ENCODE data around the gene KRTAP5-2.

KRTAP5-2 gene

GRCh38 chr11:1560002-1560648 is 38.0 kb downstream of the KRTAP5-2 start:
- Histone ChIP-seq H3K9me3 (ENCODE audit: control insufficient read depth, insufficient read depth, low read length) (no peaks in the 10 kb centered on the region), H3K4me1 (ENCODE audit: control insufficient read depth, insufficient read depth, low read length) (peaks cover 34% of the 10 kb centered on the region), H3K9ac (ENCODE audit: low read depth, low read length) (no peak overlapping the region), H3K27me3 (ENCODE audit: control insufficient read depth, insufficient read depth, low read length) (peaks cover 30% of the 10 kb centered on the region; the same call in 1 of the 2 replicates), H3K4me3 (ENCODE audit: low read depth, low read length) (no peak overlapping the region), H3K27ac (ENCODE audit: low read depth, low read length) (no peak overlapping the region), H3K36me3 (ENCODE audit: control insufficient read depth, insufficient read depth, low read length) (0 out of 2 replicates have a peak, but pooled peaks cover 2% of the 10 kb centered on the region)

GRCh38 chr11:1559111-1559951 is 38.8 kb downstream of the KRTAP5-2 start:
- Histone ChIP-seq H3K36me3 (ENCODE audit: control insufficient read depth, insufficient read depth, low read length) (0 out of 2 replicates have a peak, but pooled peaks cover 2% of the 10 kb centered on the region), H3K9me3 (ENCODE audit: control insufficient read depth, insufficient read depth, low read length) (no peaks in the 10 kb centered on the region), H3K4me3 (ENCODE audit: low read depth, low read length) (no peak overlapping the region), H3K27ac (ENCODE audit: low read depth, low read length) (no peak overlapping the region), H3K27me3 (ENCODE audit: control insufficient read depth, insufficient read depth, low read length) (peaks cover 32% of the 10 kb centered on the region; the same call in 1 of the 2 replicates), H3K9ac (ENCODE audit: low read depth, low read length) (no peak overlapping the region), H3K4me1 (ENCODE audit: control insufficient read depth, insufficient read depth, low read length) (peaks cover 32% of the 10 kb centered on the region)

GRCh38 chr11:1558775-1559110 is 39.4 kb downstream of the KRTAP5-2 start:
- Histone ChIP-seq H3K36me3 (ENCODE audit: control insufficient read depth, insufficient read depth, low read length) (0 out of 2 replicates have a peak, but pooled peaks cover 2% of the 10 kb centered on the region), H3K4me3 (ENCODE audit: low read depth, low read length) (no peak overlapping the region), H3K9ac (ENCODE audit: low read depth, low read length) (no peak overlapping the region), H3K9me3 (ENCODE audit: control insufficient read depth, insufficient read depth, low read length) (no peaks in the 10 kb centered on the region), H3K27me3 (ENCODE audit: control insufficient read depth, insufficient read depth, low read length) (peaks cover 32% of the 10 kb centered on the region; the same call in 1 of the 2 replicates), H3K27ac (ENCODE audit: low read depth, low read length) (no peak overlapping the region), H3K4me1 (ENCODE audit: control insufficient read depth, insufficient read depth, low read length) (peaks cover 28% of the 10 kb centered on the region)

GRCh38 chr11:1557904-1558774 is 40.0 kb downstream of the KRTAP5-2 start:
- no peaks in the 10 kb centered on the region for H3K9me3 ChIP-seq (ENCODE audit: control insufficient read depth, insufficient read depth, low read length)
- H3K36me3 ChIP-seq (ENCODE audit: control insufficient read depth, insufficient read depth, low read length): 0 out of 2 replicates have a peak, but pooled peaks cover 2% of the 10 kb centered on the region
- no peak overlapping the region for H3K9ac ChIP-seq (ENCODE audit: low read depth, low read length)
- H3K4me3 ChIP-seq (ENCODE audit: low read depth, low read length): no peak overlapping the region
- peaks cover 32% of the 10 kb centered on the region; the same call in 1 of the 2 replicates for H3K27me3 ChIP-seq (ENCODE audit: control insufficient read depth, insufficient read depth, low read length)
- H3K4me1 ChIP-seq (ENCODE audit: control insufficient read depth, insufficient read depth, low read length): peaks cover 28% of the 10 kb centered on the region
- H3K27ac ChIP-seq (ENCODE audit: low read depth, low read length): no peak overlapping the region

GRCh38 chr11:1557051-1557884 is 40.8 kb downstream of the KRTAP5-2 start:
- Histone ChIP-seq H3K27me3 (ENCODE audit: control insufficient read depth, insufficient read depth, low read length) (peaks cover 34% of the 10 kb centered on the region; the same call in 1 of the 2 replicates), H3K9ac (ENCODE audit: low read depth, low read length) (no peak overlapping the region), H3K27ac (ENCODE audit: low read depth, low read length) (no peak overlapping the region), H3K36me3 (ENCODE audit: control insufficient read depth, insufficient read depth, low read length) (no peaks in the 10 kb centered on the region), H3K4me1 (ENCODE audit: control insufficient read depth, insufficient read depth, low read length) (peaks cover 28% of the 10 kb centered on the region), H3K9me3 (ENCODE audit: control insufficient read depth, insufficient read depth, low read length) (no peaks in the 10 kb centered on the region), H3K4me3 (ENCODE audit: low read depth, low read length) (no peak overlapping the region)

- Histone ChIP-seq H3K9me3 (ENCODE audit: control insufficient read depth, insufficient read depth, low read length) (no peaks in the 10 kb centered on the region), H3K4me3 (ENCODE audit: low read depth, low read length) (no peak overlapping the region), H3K27ac (ENCODE audit: low read depth, low read length) (no peak overlapping the region), H3K9ac (ENCODE audit: low read depth, low read length) (no peak overlapping the region), H3K4me1 (ENCODE audit: control insufficient read depth, insufficient read depth, low read length) (peaks cover 28% of the 10 kb centered on the region), H3K36me3 (ENCODE audit: control insufficient read depth, insufficient read depth, low read length) (no peaks in the 10 kb centered on the region), H3K27me3 (ENCODE audit: control insufficient read depth, insufficient read depth, low read length) (peaks cover 34% of the 10 kb centered on the region; the same call in 1 of the 2 replicates)
Measured at GRCh38 chr11:1556278-1556902, 41.7 kb downstream of the KRTAP5-2 start.

- no peak overlapping the region for H3K9ac ChIP-seq (ENCODE audit: low read depth, low read length)
- no peaks in the 10 kb centered on the region for H3K36me3 ChIP-seq (ENCODE audit: control insufficient read depth, insufficient read depth, low read length)
- peaks cover 34% of the 10 kb centered on the region; the same call in 1 of the 2 replicates for H3K27me3 ChIP-seq (ENCODE audit: control insufficient read depth, insufficient read depth, low read length)
- H3K4me1 ChIP-seq (ENCODE audit: control insufficient read depth, insufficient read depth, low read length): peaks cover 28% of the 10 kb centered on the region
- no peak overlapping the region for H3K27ac ChIP-seq (ENCODE audit: low read depth, low read length)
- H3K9me3 ChIP-seq (ENCODE audit: control insufficient read depth, insufficient read depth, low read length): no peaks in the 10 kb centered on the region
- H3K4me3 ChIP-seq (ENCODE audit: low read depth, low read length): no peak overlapping the region
Measured at GRCh38 chr11:1555713-1556153, 42.4 kb downstream of the KRTAP5-2 start.

- no peak overlapping the region for H3K4me3 ChIP-seq (ENCODE audit: low read depth, low read length)
- H3K9me3 ChIP-seq (ENCODE audit: control insufficient read depth, insufficient read depth, low read length): no peaks in the 10 kb centered on the region
- no peak overlapping the region for H3K9ac ChIP-seq (ENCODE audit: low read depth, low read length)
- peaks cover 36% of the 10 kb centered on the region for H3K27me3 ChIP-seq (ENCODE audit: control insufficient read depth, insufficient read depth, low read length)
- peaks cover 28% of the 10 kb centered on the region for H3K4me1 ChIP-seq (ENCODE audit: control insufficient read depth, insufficient read depth, low read length)
- no peaks in the 10 kb centered on the region for H3K36me3 ChIP-seq (ENCODE audit: control insufficient read depth, insufficient read depth, low read length)
- no peak overlapping the region for H3K27ac ChIP-seq (ENCODE audit: low read depth, low read length)
Measured at GRCh38 chr11:1554981-1555712, 42.9 kb downstream of the KRTAP5-2 start.

- no peaks in the 10 kb centered on the region for H3K9me3 ChIP-seq (ENCODE audit: control insufficient read depth, insufficient read depth, low read length)
- no peak overlapping the region for H3K9ac ChIP-seq (ENCODE audit: low read depth, low read length)
- peaks cover 44% of the 10 kb centered on the region for H3K27me3 ChIP-seq (ENCODE audit: control insufficient read depth, insufficient read depth, low read length)
- peaks cover 23% of the 10 kb centered on the region for H3K4me1 ChIP-seq (ENCODE audit: control insufficient read depth, insufficient read depth, low read length)
- H3K36me3 ChIP-seq (ENCODE audit: control insufficient read depth, insufficient read depth, low read length): no peaks in the 10 kb centered on the region
- H3K4me3 ChIP-seq (ENCODE audit: low read depth, low read length): no peak overlapping the region
- no peak overlapping the region for H3K27ac ChIP-seq (ENCODE audit: low read depth, low read length)
Measured at GRCh38 chr11:1553808-1554594, 44.1 kb downstream of the KRTAP5-2 start.

Measured in HUES48 (cell line).